Activated gamma-delta T cell treated with Interleukin-2 at 50 U/mL for 16 hours (primary cell): ENCODE measurements around the gene CSNK1G2.
"Not testable (repeated sequence)": the region's sequence is repeated elsewhere in the genome, so short reads cannot be mapped to it uniquely, and the experiment has no call there.

Experiments used
- DNase-seq: peaks from one replicate; pipeline ENCODE4 v3.0.0-alpha.2; 2020

CSNK1G2 gene

DNA sequence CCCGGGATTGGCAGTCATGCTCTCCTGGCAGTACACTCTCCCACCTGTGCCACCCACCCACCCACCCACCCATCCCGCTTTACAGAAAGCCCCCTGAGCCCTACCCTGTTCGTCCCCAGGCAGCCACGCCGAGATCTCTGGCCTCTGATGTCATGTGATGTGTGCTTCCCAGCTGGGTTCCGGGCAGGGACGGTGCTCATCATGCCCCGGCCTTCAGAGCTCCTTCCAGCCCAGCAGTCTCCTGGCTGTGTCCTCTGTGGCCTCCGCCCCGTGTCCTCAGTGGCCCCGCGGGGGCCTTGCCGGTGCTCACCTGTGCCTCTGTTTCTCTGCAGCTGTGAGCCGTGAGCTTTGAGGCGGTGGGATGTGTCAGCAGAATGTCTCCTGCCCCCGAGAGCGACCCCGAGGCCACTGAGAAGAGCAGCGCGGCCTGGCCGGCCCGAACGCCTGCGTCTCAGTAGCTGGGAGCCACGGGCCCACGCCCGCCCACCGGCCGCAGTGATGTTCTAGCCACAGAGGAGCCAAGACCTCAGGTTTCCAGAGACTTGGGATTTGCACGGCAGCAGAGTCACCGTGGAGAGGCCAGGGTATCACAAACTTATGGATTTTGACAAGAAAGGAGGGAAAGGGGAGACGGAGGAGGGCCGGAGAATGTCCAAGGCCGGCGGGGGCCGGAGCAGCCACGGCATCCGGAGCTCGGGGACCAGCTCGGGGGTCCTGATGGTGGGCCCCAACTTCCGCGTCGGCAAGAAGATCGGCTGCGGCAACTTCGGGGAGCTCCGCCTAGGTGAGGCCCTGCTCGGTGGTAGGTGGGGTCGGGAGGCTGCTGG is 28.4 kb downstream of the CSNK1G2 start:
- no peak for DNase-seq

- DNase-seq, result no peak
These were observed 29.2 kb downstream of the CSNK1G2 start for GRCh38 chr19:1970003-1970805.

DNA sequence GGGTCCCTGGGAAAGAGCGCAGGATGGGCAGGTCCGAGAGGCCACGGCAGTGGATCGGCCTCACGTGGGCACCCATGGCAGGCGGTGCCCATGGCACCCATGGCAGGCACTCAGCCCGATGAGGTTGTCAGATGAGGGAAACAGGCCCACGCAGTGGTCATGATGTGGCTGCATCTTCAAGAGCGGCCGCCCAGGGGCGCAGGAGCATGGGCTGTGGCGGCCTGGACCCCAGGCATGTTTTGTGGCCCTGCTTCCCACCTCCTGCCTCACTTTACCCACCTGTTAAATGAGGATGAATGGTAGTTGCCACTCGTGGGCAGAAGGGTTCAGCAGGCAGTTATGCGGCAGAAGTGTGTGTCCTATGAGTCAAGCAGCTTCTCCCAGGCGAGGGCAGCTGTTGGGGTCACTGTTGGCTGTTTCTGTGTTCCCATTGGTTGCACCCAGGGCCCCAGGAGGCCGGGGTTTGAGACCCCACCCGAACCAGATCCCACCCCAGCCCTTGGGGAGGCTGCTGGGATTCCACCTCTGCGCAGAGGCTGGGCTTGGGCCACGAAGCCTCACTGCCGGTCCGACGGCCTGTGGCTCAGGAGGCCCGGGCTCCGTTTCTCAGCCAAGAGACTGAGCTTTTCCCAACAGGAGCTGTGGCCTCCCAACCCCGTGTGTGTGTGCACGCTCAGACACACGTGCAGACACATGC is 30.0 kb downstream of the CSNK1G2 start:
- no peak for DNase-seq

DNA sequence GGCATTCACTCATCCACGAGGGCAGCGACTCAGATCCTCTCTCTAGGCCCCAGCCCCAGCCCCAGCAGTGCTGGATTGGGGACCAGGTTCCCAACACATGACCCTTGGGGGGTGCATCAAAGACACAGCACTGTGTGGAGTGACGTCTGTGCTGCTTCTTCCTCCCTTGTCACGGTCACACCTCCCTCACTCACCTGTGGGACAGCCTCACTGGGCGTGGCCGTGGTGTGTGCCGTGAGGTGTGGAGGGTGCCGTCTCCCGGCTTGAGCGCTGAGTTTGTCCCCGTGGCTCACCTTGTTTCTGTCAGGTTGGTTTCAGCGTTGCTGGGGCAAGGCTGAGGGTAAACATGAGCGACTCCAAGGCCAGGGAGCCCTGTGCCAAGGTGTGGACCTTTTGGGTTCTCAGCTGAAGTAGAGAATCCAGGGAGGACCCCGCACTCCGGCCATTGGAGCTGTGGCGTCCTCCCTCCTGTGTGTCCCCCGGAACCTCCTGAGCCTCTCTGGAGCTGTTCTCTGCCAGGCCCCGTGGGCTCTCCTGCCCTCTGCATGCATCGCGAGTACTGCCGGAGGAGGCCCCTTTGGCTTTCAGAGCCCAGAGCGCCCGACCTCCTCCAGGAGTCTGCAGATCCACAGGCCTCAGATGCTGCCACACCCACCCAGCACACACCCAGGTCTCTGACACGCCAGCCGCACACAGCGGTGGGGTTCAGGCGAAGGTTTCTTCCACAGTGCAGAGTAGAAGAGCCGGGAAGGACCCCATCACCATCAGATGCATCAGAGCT is 33.6 kb downstream of the CSNK1G2 start:
- DNase-seq, result no peak

DNA sequence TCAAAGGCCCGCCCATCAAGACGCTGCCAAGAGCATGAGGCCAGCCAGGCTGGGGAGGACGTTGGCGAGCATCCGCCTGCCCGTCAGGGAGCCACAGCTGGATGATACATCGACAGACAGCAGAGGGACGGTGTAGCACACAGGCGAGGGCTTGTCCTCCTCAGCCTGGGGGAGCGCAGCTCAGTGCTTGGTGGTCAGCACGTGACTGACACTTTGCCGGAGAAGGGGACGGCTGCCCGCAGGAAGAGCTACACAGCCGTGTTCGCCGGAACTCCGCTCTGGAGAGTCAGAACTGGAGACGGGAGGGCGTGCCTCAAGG is 34.1 kb downstream of the CSNK1G2 start:
- no peak for DNase-seq

- DNase-seq, result no peak
These were observed 36.1 kb downstream of the CSNK1G2 start for GRCh38 chr19:1977120-1977519.

GRCh38 chr19:1978346-1978894 is 37.4 kb downstream of the CSNK1G2 start:
- DNase-seq, result no peak

DNA sequence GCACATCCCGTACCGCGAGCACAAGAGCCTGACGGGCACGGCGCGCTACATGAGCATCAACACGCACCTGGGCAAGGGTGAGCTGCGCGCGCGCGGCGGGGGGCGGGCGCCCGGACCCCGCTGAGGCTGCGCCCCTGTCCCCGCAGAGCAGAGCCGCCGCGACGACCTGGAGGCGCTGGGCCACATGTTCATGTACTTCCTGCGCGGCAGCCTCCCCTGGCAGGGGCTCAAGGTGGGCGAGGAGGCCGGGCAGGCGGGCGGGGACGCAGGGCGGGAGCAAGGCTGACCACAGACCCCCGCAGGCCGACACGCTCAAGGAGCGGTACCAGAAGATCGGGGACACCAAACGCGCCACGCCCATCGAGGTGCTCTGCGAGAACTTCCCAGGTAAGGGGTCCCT is 38.0 kb downstream of the CSNK1G2 start:
- DNase-seq, result no peak

DNA sequence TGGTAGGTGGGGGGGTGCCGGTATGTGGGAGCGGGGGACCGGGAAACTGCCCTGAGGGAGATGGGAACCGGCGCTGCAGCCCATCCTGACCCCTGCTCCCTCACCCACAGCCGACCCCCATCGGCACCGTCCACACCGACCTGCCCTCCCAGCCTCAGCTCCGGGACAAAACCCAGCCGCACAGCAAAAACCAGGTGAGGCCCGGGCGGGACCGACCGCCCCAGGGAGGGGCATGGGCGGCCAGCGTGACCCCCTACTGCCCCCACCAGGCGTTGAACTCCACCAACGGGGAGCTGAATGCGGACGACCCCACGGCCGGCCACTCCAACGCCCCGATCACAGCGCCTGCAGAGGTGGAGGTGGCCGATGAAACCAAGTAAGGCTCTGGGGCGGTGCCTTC is 38.7 kb downstream of the CSNK1G2 start:
- DNase-seq, result no peak

DNA sequence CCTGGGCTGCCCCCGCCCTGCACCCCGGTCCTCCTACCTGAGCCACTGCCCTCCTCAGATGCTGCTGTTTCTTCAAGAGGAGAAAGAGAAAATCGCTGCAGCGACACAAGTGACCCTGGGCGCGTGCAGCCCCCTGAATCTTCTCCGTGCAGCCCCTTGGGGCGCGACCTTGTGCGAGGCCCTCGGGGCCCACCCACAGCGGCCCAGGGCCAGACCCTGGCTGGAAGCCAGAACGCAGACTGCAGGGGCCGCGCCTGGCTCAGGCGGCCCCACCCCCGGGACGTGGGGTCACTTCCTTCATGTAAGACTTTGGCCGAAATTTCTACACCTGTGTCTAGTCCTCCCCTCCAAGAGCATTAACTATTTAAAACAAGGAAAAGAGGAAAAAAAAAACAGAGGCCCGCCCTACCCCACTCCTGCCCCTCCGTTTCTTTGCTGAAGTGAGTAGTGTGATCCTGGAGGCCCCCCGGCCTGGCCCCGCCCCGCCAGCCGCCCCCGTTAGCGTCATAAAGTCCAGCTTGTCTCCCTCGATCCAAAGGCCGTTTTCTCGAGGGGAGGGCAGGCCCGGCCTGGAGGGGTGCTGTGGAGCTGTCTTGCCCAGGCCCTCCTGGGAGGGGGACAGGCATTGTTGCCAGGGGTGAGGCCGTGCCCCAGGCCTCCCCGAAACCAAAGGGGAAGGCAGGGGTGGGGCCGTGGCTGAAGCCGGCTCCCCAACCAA is 39.3 kb downstream of the CSNK1G2 start:
- DNase-seq, result no peak

GRCh38 chr19:1980809-1981181 is 39.8 kb downstream of the CSNK1G2 start:
- DNase-seq, result no peak

- DNase-seq, result no peak
These were observed 40.3 kb downstream of the CSNK1G2 start for GRCh38 chr19:1981253-1981652.

DNA sequence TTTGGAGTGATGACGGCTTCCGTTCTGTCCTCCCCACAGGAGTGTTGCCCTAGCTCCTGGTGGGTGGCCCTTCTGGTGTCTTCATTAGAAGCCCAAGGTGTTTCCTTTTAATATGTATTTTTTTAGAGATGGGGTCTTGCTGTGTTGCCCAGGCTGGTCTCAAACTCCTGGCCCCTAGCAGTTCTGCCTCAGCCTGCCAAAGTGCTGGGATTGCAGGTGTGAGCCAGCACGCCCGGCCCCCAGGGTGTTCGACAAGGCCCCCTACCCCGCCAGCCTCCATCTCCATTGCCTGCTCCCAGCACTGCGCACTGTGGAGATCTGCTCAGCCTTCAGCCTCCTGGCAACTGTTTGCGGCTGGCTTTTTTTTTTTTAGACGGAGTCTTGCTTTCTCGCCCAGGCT is 43.4 kb downstream of the CSNK1G2 start:
- no peak for DNase-seq

DNA sequence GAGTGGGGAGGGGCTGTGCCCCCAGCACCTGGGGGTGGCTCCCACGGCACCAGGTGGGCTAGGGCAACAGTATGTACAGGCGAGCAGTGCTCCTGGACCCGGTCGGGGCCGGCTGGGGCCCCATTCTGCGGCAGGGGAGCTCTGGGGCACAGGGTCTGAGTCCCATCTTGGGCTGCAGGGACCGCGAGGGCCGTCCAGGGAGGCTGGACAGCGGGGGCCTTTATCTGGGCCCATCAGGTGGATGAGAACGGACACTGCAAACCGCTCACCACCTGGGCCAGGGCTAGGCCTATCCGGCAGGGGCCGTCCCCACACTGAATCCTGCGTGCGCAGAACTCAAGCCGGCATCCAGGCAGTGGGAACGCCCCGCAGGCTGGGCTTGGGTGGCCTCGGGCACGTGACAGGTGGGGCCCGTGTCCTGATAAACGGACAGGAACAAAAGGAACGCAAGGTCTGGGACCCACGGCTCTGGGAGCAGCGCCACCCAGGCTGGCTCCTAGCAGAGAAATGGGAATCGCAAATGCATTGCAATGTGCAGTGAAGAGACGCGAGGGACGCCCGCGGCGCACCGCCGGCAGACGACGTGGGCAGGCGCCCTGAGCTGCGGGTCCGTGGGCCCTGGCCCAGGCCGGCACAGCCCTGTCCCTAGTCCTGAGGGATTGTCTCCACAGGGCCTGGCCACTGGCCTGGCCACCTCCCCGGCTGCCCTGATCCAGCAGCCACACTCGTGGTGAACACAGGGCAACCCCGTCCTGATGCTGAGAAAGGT is 44.8 kb downstream of the CSNK1G2 start:
- DNase-seq, result no peak

DNA sequence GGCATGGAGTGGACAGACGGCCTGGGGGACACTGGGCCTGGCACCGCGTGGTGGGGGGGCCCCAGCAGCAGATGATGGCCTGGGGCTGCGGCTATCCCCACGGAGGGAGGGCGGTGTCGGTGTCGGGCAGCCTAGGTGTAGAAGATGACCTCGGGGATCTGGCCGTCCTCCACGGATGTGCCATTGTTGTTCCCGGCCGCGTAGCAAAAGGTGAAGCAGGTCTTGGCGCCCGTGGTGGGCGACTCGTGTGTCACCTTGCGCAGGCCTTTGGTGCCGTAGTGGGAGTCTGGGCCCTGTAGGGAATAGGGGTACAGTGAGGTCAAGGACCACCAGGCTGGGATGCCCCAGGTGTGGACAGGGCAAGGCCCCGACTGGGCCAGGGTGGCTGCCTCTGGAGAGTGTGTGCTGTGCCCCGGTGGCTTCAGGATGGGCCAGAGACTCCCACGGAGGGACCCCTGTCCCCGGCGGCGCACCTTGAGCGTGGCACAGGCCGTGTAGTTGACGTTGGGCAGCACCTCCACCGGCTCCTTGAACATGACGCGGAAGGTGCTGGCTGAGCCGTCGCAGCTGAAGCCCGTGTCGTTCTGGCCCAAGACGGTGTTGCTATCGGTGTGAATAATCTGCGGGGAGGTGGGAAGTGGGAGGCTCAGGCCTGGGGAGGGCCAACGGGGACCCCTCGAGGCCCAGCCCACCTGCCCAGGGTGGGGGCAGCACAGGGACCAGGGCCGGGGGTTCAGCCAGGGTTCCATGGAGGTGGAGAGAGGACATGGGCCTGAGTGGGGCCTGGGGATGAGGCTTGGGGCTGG is 45.6 kb downstream of the CSNK1G2 start:
- DNase-seq, result no peak

GRCh38 chr19:1987197-1988187 is 46.5 kb downstream of the CSNK1G2 start:
- no peak for DNase-seq

DNA sequence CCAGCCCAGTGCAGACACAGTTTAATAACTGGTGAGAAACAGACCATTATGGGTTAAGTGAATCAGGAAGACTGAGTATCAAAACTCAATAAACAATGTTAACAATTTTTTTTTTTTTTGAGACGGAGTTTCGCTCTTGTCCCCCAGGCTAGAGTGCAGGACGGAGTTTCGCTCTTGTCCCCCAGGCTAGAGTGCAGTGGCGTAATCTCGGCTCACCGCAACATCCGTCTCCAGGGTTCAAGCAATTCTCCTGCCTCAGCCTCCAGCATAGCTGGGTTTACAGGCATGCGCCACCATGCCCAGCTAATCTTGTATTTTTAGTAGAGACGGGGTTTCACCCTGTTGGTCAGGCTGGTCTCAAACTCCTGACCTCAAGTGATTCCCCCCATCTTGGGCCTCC is 47.5 kb downstream of the CSNK1G2 start:
- DNase-seq, result not testable (repeated sequence)

GRCh38 chr19:1989513-1990229 is 48.7 kb downstream of the CSNK1G2 start:
- DNase-seq, result no peak
